Activated gamma-delta T cell (primary cell): ENCODE results near the gene PPM1H.

ENCODE experiments used
- DNase-seq: peaks from one replicate; lab custom pipeline; 2025; lab: John Stamatoyannopoulos, UW

Gene PPM1H

GRCh38 chr12:62714774-62715721 is 219.9 kb downstream of the PPM1H start:
- DNase-seq, result no peak

GRCh38 chr12:62714181-62714773 is 220.7 kb downstream of the PPM1H start:
- no peak for DNase-seq

GRCh38 chr12:62713723-62714122 is 221.2 kb downstream of the PPM1H start:
- no peak for DNase-seq

GRCh38 chr12:62712681-62713573 is 222.0 kb downstream of the PPM1H start:
- DNase-seq, result no peak

- no peak for DNase-seq
Measured at GRCh38 chr12:62711631-62712241, 223.2 kb downstream of the PPM1H start.

GRCh38 chr12:62709311-62709710 is 225.6 kb downstream of the PPM1H start:
- DNase-seq, result no peak

- DNase-seq, result no peak
Measured at GRCh38 chr12:62707939-62708338, 227.0 kb downstream of the PPM1H start.

- no peak for DNase-seq
Measured at GRCh38 chr12:62705846-62706245, 229.1 kb downstream of the PPM1H start.

GRCh38 chr12:62703011-62703380 is 232.0 kb downstream of the PPM1H start:
- no peak for DNase-seq

GRCh38 chr12:62701492-62701891 is 233.5 kb downstream of the PPM1H start:
- DNase-seq, result no peak

GRCh38 chr12:62700091-62700880 is 234.7 kb downstream of the PPM1H start:
- DNase-seq, result no peak

- DNase-seq, result no peak
Measured at GRCh38 chr12:62698701-62699101, 236.2 kb downstream of the PPM1H start.

- DNase-seq, result no peak
Measured at GRCh38 chr12:62697893-62698292, 237.1 kb downstream of the PPM1H start.

GRCh38 chr12:62695696-62696095 is 239.3 kb downstream of the PPM1H start:
- no peak for DNase-seq

- DNase-seq, result no peak
Measured at GRCh38 chr12:62694632-62695031, 240.3 kb downstream of the PPM1H start.

GRCh38 chr12:62694116-62694515 is 240.8 kb downstream of the PPM1H start:
- DNase-seq, result no peak

GRCh38 chr12:62693376-62694050 is 241.4 kb downstream of the PPM1H start:
- no peak for DNase-seq

- no peak for DNase-seq
Measured at GRCh38 chr12:62692884-62693283, 242.1 kb downstream of the PPM1H start.

GRCh38 chr12:62691309-62691708 is 243.6 kb downstream of the PPM1H start:
- no peak for DNase-seq

GRCh38 chr12:62689042-62689839 is 245.7 kb downstream of the PPM1H start:
- no peak for DNase-seq
